Mammary epithelial cell (primary cell): ENCODE results near the gene GSAP.

Source experiments
- EZH2 ChIP-seq: IDR thresholded peaks from 2 replicates; pipeline ENCODE4 v1.6.1; 2012; ENCODE audit warnings: low read length, inconsistent platforms, borderline replicate concordance
- TF ChIP-seq, protein P1 (sequence below), 2 donors: IDR thresholded peaks in 1 of 2; conservative IDR thresholded peaks in 1 of 2; 2 replicates each; pipeline ENCODE4 v1.5.1; 2011 to 2012; ENCODE audit warnings: inconsistent platforms in 2 of 2, low read length in 2 of 2, mild to moderate bottlenecking in 2 of 2, control low read depth in 1 of 2, low read depth in 1 of 2; ENCODE audit not compliant: insufficient read depth in 1 of 2; ENCODE audit errors: extremely low read depth in 1 of 2

DNA sequence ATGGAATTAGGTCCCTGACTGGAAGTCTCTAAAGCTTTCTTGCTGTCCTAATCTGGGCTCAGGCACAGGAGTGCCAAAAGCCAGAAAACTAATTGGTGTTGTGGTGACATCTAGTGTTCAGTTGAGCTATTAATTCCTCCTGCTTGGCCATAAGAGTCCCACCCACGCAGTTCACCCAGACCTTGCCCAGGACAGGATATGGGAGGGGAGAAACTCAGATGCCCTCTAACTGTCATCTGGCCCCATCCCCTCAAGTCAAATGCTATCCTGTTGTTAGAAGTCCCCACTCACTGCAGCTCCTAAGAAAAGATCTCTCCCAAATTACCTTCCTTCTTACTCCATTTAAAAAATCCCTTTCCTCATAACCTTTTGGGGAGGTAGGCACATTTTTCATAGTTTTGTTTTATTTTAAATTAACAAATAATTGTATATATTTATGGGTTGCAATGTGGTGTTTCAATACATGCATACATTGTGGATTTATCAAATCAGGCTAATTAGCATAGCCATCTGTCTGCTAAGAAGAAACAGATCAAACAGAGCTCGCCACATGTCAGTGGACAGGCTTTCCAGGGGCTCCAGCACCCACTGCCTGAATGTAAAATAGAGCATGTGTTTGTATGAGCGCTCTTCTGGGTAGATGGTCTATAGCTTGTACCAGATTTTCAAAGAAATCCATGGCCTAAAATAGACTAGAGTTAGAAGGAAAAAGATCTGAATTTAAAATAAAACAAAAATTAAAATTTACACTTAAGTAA lies 84.0 kb downstream of the GSAP start:
- TF ChIP-seq, protein P1, sequence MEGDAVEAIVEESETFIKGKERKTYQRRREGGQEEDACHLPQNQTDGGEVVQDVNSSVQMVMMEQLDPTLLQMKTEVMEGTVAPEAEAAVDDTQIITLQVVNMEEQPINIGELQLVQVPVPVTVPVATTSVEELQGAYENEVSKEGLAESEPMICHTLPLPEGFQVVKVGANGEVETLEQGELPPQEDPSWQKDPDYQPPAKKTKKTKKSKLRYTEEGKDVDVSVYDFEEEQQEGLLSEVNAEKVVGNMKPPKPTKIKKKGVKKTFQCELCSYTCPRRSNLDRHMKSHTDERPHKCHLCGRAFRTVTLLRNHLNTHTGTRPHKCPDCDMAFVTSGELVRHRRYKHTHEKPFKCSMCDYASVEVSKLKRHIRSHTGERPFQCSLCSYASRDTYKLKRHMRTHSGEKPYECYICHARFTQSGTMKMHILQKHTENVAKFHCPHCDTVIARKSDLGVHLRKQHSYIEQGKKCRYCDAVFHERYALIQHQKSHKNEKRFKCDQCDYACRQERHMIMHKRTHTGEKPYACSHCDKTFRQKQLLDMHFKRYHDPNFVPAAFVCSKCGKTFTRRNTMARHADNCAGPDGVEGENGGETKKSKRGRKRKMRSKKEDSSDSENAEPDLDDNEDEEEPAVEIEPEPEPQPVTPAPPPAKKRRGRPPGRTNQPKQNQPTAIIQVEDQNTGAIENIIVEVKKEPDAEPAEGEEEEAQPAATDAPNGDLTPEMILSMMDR (conservative IDR thresholded peaks at IDR 0.05 in 1 of 2, IDR thresholded peaks at IDR 0.05 in 1 of 2; ENCODE audit: extremely low read depth in 1 of 2, insufficient read depth in 1 of 2, low read depth in 1 of 2, low read length in 2 of 2), result peak; percentile 42 to 70
- no peak for TF ChIP-seq EZH2
